K562 (cell line): ENCODE measurements around the gene TMC6. TPM values are rescaled to one million over a fixed set of nuclear protein-coding genes. Genes with fewer than 3 reads are reported as not detected.

Experiments used
- FOXJ2 ChIP-seq: fragments of 200-800 bp; sonication (Bioruptor generic); IDR thresholded peaks from 2 replicates; pipeline ENCODE4 v1.6.1; 2016; ENCODE audit warnings: missing genetic modification characterization, missing compliant biosample characterization
- FOXK1 ChIP-seq: sonication (generic); formaldehyde crosslinking; IDR thresholded peaks from 2 replicates; pipeline ENCODE4 v1.8.0; 2022; ENCODE audit warnings: missing genetic modification reagents, mild to moderate bottlenecking, borderline replicate concordance
- GATAD2A ChIP-seq: fragments of 450-650 bp; IDR thresholded peaks from 2 replicates; pipeline ENCODE4 v1.6.1; 2017
- HMG20A ChIP-seq: fragments of 450-650 bp; formaldehyde crosslinking; conservative IDR thresholded peaks from 2 replicates; pipeline ENCODE4 v1.4.0; 2020; ENCODE audit warnings: mild to moderate bottlenecking, mixed read lengths
- MAFF ChIP-seq: IDR thresholded peaks from 2 replicates; pipeline ENCODE4 v1.6.1; 2012; ENCODE audit warnings: low read length, improper control_type of control experiment
- MED1 ChIP-seq: sonication (generic); formaldehyde crosslinking; IDR thresholded peaks from 2 replicates; pipeline ENCODE4 v1.8.1; 2023; ENCODE audit warnings: missing genetic modification reagents, borderline replicate concordance
- MEIS2 ChIP-seq: fragments of 450-650 bp; IDR thresholded peaks from 2 replicates; pipeline ENCODE4 v1.6.1; 2014; ENCODE audit warnings: mild to moderate bottlenecking; ENCODE audit not compliant: partially characterized antibody
- POLR2AphosphoS2 ChIP-seq: IDR thresholded peaks from 2 replicates; pipeline ENCODE4 v1.6.1; 2012; ENCODE audit warnings: low read length, improper control_type of control experiment
- RFX5 ChIP-seq: IDR thresholded peaks from 2 replicates; pipeline ENCODE4 v1.6.1; 2011; ENCODE audit warnings: low read depth, mild to moderate bottlenecking, improper control_type of control experiment, low read length
- SMARCB1 ChIP-seq: IDR thresholded peaks from 2 replicates; pipeline ENCODE4 v1.6.1; 2011; ENCODE audit warnings: improper control_type of control experiment, low read depth; ENCODE audit not compliant: insufficient read length
- ZBTB17 ChIP-seq: fragments of 450-650 bp; formaldehyde crosslinking; IDR thresholded peaks from 2 replicates; pipeline ENCODE4 v1.4.0; 2020; ENCODE audit warnings: mild to moderate bottlenecking
- ZNF436 ChIP-seq: fragments of 250-450, 450-650 bp; sonication (Bioruptor Pico); formaldehyde crosslinking; IDR thresholded peaks from 2 replicates; pipeline ENCODE4 v1.7.0; 2020; ENCODE audit warnings: mild to moderate bottlenecking
- ZNF668 ChIP-seq: fragments of 250-450 bp; sonication (Bioruptor Pico); IDR thresholded peaks from 2 replicates; pipeline ENCODE4 v1.8.0; 2022; ENCODE audit warnings: mild to moderate bottlenecking, inconsistent platforms
- ZNF785 ChIP-seq: fragments of 250-450 bp; sonication (Bioruptor Pico); IDR thresholded peaks from 2 replicates; pipeline ENCODE4 v1.4.0; 2020; ENCODE audit warnings: mild to moderate bottlenecking
- polyA plus RNA-seq, 8 experiments: library from polyadenylated mRNA; depleted of rRNA in 4 of 8; stranded (reverse) in 5 of 8; unstranded in 3 of 8; fragments of >200 nt; fragmentation: Nextera tagmentation in 2 of 8; fragmentation: Illumina TruSeq in 1 of 8; extraction: Ambion mirVana in 2 of 8; extraction: Trizol in 1 of 8; gene quantifications; 2 replicates each; pipeline versions ENCODE4 v1.2.1 to v1.2.3, GENCODE V29; 2011 to 2014; ENCODE audit warnings: inconsistent platforms in 1 of 8, missing spikeins in 1 of 8
- total RNA-seq, 7 experiments: library from RNA; depleted of rRNA in 6 of 7; stranded (reverse); fragments of >200 nt in 6 of 7; fragmentation: Illumina TruSeq in 2 of 7; extraction: Trizol in 2 of 7; gene quantifications; 2 replicates each; pipeline versions ENCODE4 v1.2.1 to v1.2.3, GENCODE V29; 2011 to 2021; ENCODE audit warnings: low replicate concordance in 1 of 7
- TF ChIP-seq, protein P1 (sequence below): fragments of 250-450 bp; sonication (Bioruptor Pico); IDR thresholded peaks from 2 replicates; pipeline ENCODE4 v1.4.0; 2020
- TF ChIP-seq, protein P2 (sequence below): sonication (generic); formaldehyde crosslinking; IDR thresholded peaks from 2 replicates; pipeline ENCODE4 v1.8.0; 2022; ENCODE audit warnings: mild to moderate bottlenecking, missing genetic modification reagents, borderline replicate concordance
- TF ChIP-seq, protein P3 (sequence below): fragments of 450-650 bp; formaldehyde crosslinking; conservative IDR thresholded peaks from 2 replicates; pipeline ENCODE4 v1.4.0; 2022; ENCODE audit warnings: mild to moderate bottlenecking, missing genetic modification characterization
- TF ChIP-seq, protein P4 (sequence below): fragments of 450-650 bp; IDR thresholded peaks from 2 replicates; pipeline ENCODE4 v1.6.1; 2017; ENCODE audit warnings: mild to moderate bottlenecking, moderate library complexity

The TMC6 gene
- total and polyA plus RNA-seq, 9 of the 15 experiments (the other 6 are each of a cell fraction or from before 2014, with no cell fraction given) = 4.1 to 351 (median 66.9) TPM

DNA sequence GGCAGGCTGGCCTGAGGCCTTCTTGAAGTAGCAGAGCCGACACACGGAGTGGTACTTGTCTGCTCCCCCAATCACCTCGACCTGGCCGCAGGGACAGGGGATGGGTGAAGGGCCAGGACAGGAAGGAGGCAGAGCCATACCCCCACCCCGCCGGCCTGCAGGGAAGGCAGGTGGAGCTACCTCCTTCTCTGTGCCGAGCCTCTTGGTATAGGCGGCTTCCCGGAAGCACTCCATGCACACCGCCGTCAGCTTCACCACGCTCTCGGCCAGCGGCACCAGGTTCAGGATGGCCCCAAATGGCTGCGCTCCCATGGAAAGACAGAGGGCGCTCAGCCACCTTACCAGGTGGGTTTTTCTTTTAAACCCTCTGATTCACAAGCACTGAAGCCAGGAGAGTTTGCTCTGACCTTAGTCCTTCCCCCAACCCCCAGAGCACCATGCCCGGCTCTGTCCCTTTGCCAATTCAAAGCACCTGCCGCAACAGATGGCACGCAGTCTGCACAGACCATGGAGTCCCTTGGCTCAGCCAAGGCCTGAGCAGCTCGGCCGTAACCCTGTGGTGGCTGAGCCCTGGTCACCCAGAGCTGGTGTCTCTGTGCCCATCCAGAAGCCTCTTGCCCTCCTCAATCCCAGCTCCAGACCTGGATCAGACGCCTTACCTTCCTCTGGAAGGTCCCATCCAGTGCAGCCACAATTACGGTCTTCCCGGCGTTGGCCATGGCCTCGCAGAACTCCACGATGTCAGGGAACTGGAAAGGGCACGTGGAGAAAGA, 46.5 kb upstream of the TMC6 start (continued):
- TF ChIP-seq, protein P1, sequence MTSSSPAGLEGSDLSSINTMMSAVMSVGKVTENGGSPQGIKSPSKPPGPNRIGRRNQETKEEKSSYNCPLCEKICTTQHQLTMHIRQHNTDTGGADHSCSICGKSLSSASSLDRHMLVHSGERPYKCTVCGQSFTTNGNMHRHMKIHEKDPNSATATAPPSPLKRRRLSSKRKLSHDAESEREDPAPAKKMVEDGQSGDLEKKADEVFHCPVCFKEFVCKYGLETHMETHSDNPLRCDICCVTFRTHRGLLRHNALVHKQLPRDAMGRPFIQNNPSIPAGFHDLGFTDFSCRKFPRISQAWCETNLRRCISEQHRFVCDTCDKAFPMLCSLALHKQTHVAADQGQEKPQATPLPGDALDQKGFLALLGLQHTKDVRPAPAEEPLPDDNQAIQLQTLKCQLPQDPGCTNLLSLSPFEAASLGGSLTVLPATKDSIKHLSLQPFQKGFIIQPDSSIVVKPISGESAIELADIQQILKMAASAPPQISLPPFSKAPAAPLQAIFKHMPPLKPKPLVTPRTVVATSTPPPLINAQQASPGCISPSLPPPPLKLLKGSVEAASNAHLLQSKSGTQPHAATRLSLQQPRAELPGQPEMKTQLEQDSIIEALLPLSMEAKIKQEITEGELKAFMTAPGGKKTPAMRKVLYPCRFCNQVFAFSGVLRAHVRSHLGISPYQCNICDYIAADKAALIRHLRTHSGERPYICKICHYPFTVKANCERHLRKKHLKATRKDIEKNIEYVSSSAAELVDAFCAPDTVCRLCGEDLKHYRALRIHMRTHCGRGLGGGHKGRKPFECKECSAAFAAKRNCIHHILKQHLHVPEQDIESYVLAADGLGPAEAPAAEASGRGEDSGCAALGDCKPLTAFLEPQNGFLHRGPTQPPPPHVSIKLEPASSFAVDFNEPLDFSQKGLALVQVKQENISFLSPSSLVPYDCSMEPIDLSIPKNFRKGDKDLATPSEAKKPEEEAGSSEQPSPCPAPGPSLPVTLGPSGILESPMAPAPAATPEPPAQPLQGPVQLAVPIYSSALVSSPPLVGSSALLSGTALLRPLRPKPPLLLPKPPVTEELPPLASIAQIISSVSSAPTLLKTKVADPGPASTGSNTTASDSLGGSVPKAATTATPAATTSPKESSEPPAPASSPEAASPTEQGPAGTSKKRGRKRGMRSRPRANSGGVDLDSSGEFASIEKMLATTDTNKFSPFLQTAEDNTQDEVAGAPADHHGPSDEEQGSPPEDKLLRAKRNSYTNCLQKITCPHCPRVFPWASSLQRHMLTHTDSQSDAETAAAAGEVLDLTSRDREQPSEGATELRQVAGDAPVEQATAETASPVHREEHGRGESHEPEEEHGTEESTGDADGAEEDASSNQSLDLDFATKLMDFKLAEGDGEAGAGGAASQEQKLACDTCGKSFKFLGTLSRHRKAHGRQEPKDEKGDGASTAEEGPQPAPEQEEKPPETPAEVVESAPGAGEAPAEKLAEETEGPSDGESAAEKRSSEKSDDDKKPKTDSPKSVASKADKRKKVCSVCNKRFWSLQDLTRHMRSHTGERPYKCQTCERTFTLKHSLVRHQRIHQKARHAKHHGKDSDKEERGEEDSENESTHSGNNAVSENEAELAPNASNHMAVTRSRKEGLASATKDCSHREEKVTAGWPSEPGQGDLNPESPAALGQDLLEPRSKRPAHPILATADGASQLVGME (CRISPR knock-in tag) = no peak
- no peak for TF ChIP-seq ZNF668
- TF ChIP-seq ZBTB17 (CRISPR knock-in tag) = no peak
- no peak for TF ChIP-seq HMG20A
- no peak for TF ChIP-seq GATAD2A
- no peak for TF ChIP-seq MAFF
- TF ChIP-seq RFX5 = no peak
- no peak; the same call in 1 of the 2 replicates for TF ChIP-seq POLR2AphosphoS2
- TF ChIP-seq, protein P2, sequence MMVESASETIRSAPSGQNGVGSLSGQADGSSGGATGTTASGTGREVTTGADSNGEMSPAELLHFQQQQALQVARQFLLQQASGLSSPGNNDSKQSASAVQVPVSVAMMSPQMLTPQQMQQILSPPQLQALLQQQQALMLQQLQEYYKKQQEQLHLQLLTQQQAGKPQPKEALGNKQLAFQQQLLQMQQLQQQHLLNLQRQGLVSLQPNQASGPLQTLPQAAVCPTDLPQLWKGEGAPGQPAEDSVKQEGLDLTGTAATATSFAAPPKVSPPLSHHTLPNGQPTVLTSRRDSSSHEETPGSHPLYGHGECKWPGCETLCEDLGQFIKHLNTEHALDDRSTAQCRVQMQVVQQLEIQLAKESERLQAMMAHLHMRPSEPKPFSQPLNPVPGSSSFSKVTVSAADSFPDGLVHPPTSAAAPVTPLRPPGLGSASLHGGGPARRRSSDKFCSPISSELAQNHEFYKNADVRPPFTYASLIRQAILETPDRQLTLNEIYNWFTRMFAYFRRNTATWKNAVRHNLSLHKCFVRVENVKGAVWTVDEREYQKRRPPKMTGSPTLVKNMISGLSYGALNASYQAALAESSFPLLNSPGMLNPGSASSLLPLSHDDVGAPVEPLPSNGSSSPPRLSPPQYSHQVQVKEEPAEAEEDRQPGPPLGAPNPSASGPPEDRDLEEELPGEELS (CRISPR knock-in tag) = 0 out of 2 replicates have a peak, but pooled peaks have one; percentile 34
- no peak for TF ChIP-seq MEIS2
- TF ChIP-seq SMARCB1 = no peak
- TF ChIP-seq ZNF785 (CRISPR knock-in tag) = no peak
- TF ChIP-seq FOXK1 (CRISPR knock-in tag) = no peak
- TF ChIP-seq, protein P3, sequence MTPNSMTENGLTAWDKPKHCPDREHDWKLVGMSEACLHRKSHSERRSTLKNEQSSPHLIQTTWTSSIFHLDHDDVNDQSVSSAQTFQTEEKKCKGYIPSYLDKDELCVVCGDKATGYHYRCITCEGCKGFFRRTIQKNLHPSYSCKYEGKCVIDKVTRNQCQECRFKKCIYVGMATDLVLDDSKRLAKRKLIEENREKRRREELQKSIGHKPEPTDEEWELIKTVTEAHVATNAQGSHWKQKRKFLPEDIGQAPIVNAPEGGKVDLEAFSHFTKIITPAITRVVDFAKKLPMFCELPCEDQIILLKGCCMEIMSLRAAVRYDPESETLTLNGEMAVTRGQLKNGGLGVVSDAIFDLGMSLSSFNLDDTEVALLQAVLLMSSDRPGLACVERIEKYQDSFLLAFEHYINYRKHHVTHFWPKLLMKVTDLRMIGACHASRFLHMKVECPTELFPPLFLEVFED (CRISPR knock-in tag) = no peak
- TF ChIP-seq ZNF436 = no peak
- TF ChIP-seq FOXJ2 (tag) = no peak
- no peak for TF ChIP-seq MED1 (CRISPR knock-in tag)
- TF ChIP-seq, protein P4, sequence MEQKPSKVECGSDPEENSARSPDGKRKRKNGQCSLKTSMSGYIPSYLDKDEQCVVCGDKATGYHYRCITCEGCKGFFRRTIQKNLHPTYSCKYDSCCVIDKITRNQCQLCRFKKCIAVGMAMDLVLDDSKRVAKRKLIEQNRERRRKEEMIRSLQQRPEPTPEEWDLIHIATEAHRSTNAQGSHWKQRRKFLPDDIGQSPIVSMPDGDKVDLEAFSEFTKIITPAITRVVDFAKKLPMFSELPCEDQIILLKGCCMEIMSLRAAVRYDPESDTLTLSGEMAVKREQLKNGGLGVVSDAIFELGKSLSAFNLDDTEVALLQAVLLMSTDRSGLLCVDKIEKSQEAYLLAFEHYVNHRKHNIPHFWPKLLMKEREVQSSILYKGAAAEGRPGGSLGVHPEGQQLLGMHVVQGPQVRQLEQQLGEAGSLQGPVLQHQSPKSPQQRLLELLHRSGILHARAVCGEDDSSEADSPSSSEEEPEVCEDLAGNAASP = no peak
